ENCODE measurements around the gene RASD2.
"Not testable (repeated sequence)": the region's sequence is repeated elsewhere in the genome, so short reads cannot be mapped to it uniquely, and the experiment has no call there.

Gene RASD2, protein sequence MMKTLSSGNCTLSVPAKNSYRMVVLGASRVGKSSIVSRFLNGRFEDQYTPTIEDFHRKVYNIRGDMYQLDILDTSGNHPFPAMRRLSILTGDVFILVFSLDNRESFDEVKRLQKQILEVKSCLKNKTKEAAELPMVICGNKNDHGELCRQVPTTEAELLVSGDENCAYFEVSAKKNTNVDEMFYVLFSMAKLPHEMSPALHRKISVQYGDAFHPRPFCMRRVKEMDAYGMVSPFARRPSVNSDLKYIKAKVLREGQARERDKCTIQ

DNA sequence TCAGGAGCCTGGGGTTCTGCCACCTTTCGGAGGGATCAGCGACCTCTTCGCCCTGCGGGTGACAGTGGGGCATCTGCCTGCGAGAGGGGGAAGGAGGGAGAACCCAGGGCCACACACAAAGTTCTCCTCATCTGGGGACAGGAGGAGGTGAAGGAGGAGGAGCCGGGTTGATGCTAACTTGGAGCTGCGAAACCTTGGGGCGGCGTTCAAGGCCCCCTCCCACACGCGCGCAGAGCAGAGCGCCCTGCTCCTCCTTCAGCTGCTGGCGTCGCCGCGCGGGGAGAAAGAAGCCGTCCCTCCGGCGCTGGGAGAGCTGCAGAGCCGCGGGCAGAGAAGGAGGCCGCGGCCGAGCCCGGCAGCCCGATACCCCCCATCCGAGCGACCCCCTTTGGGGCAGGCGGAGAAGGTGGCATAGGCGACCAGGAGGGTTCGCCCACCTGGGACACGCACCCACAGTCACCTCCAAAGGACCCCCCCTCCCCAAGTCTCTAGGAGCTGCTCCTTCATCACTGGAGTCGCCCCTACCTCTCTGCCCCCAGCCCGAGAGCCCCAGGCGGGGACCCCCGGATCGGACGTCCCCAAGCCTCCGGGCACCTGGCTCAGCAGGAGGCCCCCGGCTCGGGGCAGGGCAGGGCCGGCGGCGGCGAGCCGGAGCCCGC, at the start of gene RASD2:
RASD2 (plus strand) TSS at position 237 of the 659 bp plus-strand sequence. CDS start 5,979 bp downstream, outside the sequence.
- Histone ChIP-seq H3K9ac (ENCODE audit: low read depth, low read length) (no peak within 1 kb of the TSS), H3K27me3 (ENCODE audit: insufficient read depth, low read length) (peaks cover 59% of the 10 kb centered on the region), H3K4me3 (ENCODE audit: low read length) (peak within 1 kb of the TSS; percentile 74), H3K36me3 (ENCODE audit: insufficient read depth, low read depth, low read length) (no peaks in the 10 kb centered on the region), H3K27ac (ENCODE audit: low read length) (no peak within 1 kb of the TSS), H3K9me3 (ENCODE audit: insufficient read depth, low read depth, low read length) (no peaks in the 10 kb centered on the region), H3K4me1 (ENCODE audit: insufficient read depth, low read length) (peaks cover 12% of the 10 kb centered on the region)

DNA sequence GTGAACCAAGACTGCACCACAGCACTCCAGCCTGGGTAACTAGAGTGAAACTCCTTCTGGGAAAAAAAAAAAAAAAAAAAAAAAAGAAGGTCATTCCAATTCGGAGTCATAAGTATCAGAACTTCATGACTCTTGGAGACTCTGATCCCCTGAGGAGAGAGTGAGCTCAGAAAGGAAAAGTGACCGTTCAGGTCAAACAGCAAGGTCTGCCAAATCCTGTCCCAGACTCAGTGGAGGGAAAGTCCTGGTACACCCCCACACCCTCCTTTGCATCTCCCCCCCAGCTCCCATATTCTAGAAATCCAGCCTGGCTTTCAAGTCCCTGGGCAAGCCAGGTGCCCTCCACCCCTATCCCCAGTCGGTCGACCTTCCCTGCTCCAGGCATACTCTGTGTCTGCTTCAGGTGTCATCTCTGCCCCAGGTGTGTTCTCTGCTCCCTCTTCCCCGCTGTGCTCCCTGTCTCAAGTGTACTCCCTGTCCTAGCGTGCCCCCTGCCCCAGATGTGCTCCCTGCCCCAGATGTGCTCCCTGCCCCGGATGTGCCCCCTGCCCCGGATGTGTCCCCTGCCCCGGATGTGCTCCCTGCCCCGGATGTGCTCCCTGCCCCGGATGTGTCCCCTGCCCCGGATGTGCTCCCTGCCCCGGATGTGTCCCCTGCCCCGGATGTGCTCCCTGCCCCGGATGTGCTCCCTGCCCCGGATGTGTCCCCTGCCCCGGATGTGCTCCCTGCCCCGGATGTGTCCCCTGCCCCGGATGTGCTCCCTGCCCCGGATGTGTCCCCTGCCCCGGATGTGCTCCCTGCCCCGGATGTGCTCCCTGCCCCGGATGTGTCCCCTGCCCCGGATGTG, 49.3 kb upstream of the RASD2 start:
- not testable (repeated sequence) for H3K27ac ChIP-seq (ENCODE audit: low read length); H3K4me3 ChIP-seq (ENCODE audit: low read length); H3K9ac ChIP-seq (ENCODE audit: low read depth, low read length); H3K36me3 ChIP-seq (ENCODE audit: insufficient read depth, low read depth, low read length); H3K9me3 ChIP-seq (ENCODE audit: insufficient read depth, low read depth, low read length); H3K4me1 ChIP-seq (ENCODE audit: insufficient read depth, low read length)
- peaks cover 36% of the 10 kb centered on the region for H3K27me3 ChIP-seq (ENCODE audit: insufficient read depth, low read length)

DNA sequence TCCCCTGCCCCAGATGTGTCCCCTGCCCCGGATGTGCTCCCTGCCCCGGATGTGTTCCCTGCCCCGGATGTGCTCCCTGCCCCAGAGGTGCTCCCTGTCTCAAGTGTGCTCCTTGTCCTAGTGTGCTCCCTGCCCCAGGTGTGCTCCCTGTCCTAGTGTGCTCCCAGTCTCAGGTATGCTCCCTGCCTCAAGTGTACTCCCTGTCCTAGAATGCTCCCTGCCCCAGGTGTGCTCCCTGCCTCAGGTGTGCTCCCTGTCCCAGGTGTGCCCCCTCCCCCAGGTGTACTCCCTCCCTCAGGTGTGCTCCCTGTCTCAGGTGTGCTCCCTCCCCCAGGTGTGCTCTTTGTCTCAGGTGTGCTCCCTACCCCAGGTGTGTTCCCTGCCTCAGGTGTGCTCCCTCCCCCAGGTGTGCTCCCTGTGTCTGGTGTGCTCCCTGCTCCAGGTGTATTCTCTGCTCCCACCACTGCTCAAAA, 48.7 kb upstream of the RASD2 start:
- Histone ChIP-seq H3K27me3 (ENCODE audit: insufficient read depth, low read length) (peaks cover 39% of the 10 kb centered on the region), H3K36me3 (ENCODE audit: insufficient read depth, low read depth, low read length) (no peaks in the 10 kb centered on the region), H3K4me1 (ENCODE audit: insufficient read depth, low read length) (no peaks in the 10 kb centered on the region), H3K4me3 (ENCODE audit: low read length) (no peak overlapping the region), H3K9ac (ENCODE audit: low read depth, low read length) (no peak overlapping the region), H3K27ac (ENCODE audit: low read length) (no peak overlapping the region), H3K9me3 (ENCODE audit: insufficient read depth, low read depth, low read length) (no peaks in the 10 kb centered on the region)

DNA sequence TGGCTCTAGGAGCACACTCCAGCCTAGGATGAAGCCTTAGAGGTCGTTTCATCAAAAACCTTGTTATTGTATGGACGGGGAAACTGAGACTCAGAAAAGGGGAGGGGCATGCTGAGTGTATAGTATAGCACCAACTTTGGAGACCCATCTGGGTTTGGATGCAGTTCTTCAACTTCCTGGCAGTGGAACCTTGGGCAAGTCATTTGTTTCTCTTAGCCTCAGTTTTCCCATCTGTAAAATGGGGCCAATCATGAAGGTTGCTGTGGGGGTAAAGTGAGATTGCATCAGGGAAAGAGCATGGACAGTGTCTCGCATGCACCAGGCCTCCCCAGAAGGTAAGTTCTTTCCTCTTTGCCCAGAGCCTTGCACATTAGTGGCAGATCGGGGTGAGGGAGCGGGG, 47.6 kb upstream of the RASD2 start:
- H3K27me3 ChIP-seq (ENCODE audit: insufficient read depth, low read length): peaks cover 39% of the 10 kb centered on the region
- no peak overlapping the region for H3K9ac ChIP-seq (ENCODE audit: low read depth, low read length)
- no peak overlapping the region for H3K4me3 ChIP-seq (ENCODE audit: low read length)
- no peaks in the 10 kb centered on the region for H3K9me3 ChIP-seq (ENCODE audit: insufficient read depth, low read depth, low read length)
- H3K4me1 ChIP-seq (ENCODE audit: insufficient read depth, low read length): no peaks in the 10 kb centered on the region
- H3K27ac ChIP-seq (ENCODE audit: low read length): no peak overlapping the region
- H3K36me3 ChIP-seq (ENCODE audit: insufficient read depth, low read depth, low read length): no peaks in the 10 kb centered on the region

DNA sequence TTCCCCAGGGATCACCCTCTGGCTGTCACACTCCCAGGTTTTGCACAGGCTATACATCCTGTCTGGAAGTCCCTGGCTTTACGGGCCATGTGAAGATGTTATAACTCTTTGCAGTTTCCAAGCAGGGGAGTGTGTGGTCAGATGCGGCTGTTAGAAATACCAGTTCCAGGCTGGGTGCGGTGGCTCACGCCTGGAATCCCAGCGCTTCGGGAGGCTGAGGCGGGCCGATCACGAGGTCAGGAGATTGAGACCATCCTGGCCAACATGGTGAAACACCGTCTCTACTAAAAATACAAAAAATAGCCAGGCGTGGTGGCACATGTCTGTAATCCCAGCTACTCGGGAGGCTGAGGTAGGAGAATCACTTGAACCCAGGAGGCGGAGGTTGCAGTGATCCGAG, 44.9 kb upstream of the RASD2 start:
- H3K9ac ChIP-seq (ENCODE audit: low read depth, low read length); H3K4me1 ChIP-seq (ENCODE audit: insufficient read depth, low read length); H3K4me3 ChIP-seq (ENCODE audit: low read length); H3K36me3 ChIP-seq (ENCODE audit: insufficient read depth, low read depth, low read length); H3K27ac ChIP-seq (ENCODE audit: low read length); H3K9me3 ChIP-seq (ENCODE audit: insufficient read depth, low read depth, low read length): not testable (repeated sequence)
- peaks cover 33% of the 10 kb centered on the region for H3K27me3 ChIP-seq (ENCODE audit: insufficient read depth, low read length)

DNA sequence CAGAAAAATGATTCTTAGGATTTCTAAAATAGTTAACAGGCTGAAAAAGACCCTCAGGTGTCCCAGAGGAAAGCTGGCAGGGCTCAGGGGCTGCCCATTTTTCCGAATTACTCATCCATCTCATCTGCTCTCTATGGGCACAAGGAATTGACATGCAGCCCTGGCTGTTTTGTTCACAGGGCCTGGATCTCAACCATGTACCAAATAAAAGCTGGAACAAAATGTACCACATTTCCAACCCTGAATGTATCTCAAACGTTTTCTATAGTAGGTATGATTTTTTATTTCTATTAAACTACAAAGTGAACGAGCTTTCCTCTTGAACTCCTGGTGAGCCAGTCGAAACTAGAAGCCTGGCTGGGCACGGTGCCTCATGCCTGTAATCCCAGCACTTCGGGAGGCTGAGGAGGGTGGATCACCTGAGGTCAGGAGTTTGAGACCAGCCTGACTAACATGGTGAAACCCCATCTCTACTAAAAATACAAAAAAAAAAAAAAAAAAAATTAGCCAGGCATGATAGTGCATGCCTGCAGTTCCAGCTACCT, 43.8 kb upstream of the RASD2 start:
- H3K4me1 ChIP-seq (ENCODE audit: insufficient read depth, low read length): no peaks in the 10 kb centered on the region
- H3K27me3 ChIP-seq (ENCODE audit: insufficient read depth, low read length): peaks cover 33% of the 10 kb centered on the region
- H3K9me3 ChIP-seq (ENCODE audit: insufficient read depth, low read depth, low read length): no peaks in the 10 kb centered on the region
- H3K9ac ChIP-seq (ENCODE audit: low read depth, low read length): no peak overlapping the region
- no peak overlapping the region for H3K27ac ChIP-seq (ENCODE audit: low read length)
- no peaks in the 10 kb centered on the region for H3K36me3 ChIP-seq (ENCODE audit: insufficient read depth, low read depth, low read length)
- H3K4me3 ChIP-seq (ENCODE audit: low read length): no peak overlapping the region

DNA sequence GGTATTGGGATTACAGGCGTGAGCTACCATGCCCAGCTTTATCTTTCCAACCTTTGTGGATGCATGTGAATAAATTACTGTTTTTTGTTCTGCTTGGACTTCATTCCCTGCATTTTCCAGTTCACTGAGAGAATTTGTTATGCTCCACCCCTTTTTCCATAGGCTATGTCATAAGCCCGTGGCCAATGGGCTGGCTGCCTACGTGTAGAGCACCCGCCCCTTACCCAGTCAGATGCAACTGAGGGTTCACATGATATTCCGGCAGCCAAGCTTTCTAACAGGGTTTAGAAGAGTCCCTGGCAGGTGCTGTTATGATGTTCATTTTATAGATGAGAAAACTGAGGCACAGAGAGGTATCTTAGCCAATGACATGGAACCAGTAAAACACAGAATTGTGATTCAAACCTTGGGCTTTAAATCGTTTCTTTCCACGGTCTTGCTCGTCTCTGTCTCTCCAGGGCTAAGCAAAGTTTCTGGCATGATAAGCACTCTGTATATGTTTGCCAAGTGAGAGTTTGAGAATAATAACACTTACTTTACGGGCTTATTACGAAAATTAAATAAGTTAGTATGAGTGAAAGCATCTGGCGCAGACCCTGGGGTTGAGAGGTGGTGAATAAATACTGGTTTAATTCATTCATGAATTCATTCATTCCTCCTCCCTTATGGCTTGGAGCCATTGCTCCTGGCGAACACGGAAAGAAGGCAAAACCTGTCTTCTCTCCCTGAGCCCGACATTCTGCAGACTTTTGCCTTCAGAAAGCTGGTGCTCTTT, 42.4 kb upstream of the RASD2 start:
- H3K27me3 ChIP-seq (ENCODE audit: insufficient read depth, low read length): peaks cover 21% of the 10 kb centered on the region
- H3K4me3 ChIP-seq (ENCODE audit: low read length): no peak overlapping the region
- H3K36me3 ChIP-seq (ENCODE audit: insufficient read depth, low read depth, low read length): no peaks in the 10 kb centered on the region
- no peaks in the 10 kb centered on the region for H3K9me3 ChIP-seq (ENCODE audit: insufficient read depth, low read depth, low read length)
- no peak overlapping the region for H3K27ac ChIP-seq (ENCODE audit: low read length)
- no peak overlapping the region for H3K9ac ChIP-seq (ENCODE audit: low read depth, low read length)
- no peaks in the 10 kb centered on the region for H3K4me1 ChIP-seq (ENCODE audit: insufficient read depth, low read length)

DNA sequence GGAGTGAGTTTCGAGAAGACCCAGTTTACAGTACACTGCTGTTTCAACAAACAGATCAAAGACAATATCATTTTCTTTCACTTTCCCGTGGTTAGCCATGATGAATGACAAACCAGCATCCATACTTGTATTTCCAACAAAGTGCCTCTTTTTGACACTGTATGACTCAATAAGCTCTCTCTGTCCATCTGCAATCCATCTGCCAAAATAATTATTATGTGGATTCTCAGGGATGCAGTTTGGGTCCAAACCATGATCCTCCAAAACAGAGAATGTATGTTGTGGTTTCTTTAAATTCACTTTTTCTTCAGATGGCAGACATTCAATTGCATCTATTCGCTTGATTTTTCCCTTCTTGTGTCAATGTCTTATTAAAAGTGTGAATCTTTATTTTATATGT, 37.8 kb upstream of the RASD2 start:
- no peak overlapping the region for H3K27ac ChIP-seq (ENCODE audit: low read length)
- H3K27me3 ChIP-seq (ENCODE audit: insufficient read depth, low read length): no peaks in the 10 kb centered on the region; the same call in 1 of the 2 replicates
- no peak overlapping the region for H3K4me3 ChIP-seq (ENCODE audit: low read length)

DNA sequence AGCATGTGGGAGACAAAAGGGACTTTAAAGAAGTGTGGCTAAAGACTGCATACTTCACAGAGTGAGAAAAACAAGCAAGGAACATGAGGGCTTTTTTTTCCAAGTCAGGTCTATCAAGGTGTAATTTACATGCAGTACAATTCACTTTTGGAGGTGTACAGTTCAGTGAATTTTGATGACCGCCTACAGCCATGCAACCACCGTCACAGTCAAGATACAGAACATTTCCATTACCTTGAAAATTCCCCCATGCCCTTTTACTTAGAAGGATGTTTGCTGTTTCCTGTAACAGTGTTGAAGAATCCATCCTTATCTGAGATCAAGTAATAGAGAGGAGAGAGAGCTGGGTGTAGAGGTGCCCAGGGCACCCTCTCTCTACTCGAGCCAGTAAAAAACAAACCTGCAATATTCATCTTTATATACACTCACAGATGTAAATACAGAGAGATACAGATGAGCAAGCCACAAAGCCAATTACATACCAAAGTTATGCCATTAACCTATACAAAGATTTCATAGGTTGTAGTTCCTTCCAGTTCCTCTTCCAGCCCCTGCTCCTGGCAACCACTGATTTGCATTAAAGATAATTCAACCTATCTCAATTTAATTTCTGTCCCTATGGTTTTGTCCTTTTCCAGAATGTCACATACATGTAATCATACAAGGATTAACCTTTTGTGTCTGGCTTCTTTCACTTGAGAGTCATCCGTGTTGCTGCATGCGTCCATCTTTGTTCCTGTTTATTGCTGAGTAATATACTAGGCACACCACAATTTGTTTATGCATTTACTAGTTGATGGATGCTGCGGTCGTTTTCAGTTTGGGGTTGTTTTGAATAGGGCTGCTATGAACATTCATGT, 35.0 kb upstream of the RASD2 start:
- no peak overlapping the region for H3K9ac ChIP-seq (ENCODE audit: low read depth, low read length)
- no peaks in the 10 kb centered on the region for H3K36me3 ChIP-seq (ENCODE audit: insufficient read depth, low read depth, low read length)
- no peaks in the 10 kb centered on the region for H3K27me3 ChIP-seq (ENCODE audit: insufficient read depth, low read length)
- peaks cover 9% of the 10 kb centered on the region; the same call in 1 of the 2 replicates for H3K4me1 ChIP-seq (ENCODE audit: insufficient read depth, low read length)
- no peak overlapping the region for H3K27ac ChIP-seq (ENCODE audit: low read length)
- H3K4me3 ChIP-seq (ENCODE audit: low read length): no peak overlapping the region
- no peaks in the 10 kb centered on the region for H3K9me3 ChIP-seq (ENCODE audit: insufficient read depth, low read depth, low read length)

More for the DNA sequence above, 37.8 kb upstream of the RASD2 start:
- no peaks in the 10 kb centered on the region for H3K9me3 ChIP-seq (ENCODE audit: insufficient read depth, low read depth, low read length)
- no peaks in the 10 kb centered on the region for H3K36me3 ChIP-seq (ENCODE audit: insufficient read depth, low read depth, low read length)
- H3K9ac ChIP-seq (ENCODE audit: low read depth, low read length): no peak overlapping the region
- H3K4me1 ChIP-seq (ENCODE audit: insufficient read depth, low read length): peaks cover 6% of the 10 kb centered on the region; the same call in 1 of the 2 replicates

DNA sequence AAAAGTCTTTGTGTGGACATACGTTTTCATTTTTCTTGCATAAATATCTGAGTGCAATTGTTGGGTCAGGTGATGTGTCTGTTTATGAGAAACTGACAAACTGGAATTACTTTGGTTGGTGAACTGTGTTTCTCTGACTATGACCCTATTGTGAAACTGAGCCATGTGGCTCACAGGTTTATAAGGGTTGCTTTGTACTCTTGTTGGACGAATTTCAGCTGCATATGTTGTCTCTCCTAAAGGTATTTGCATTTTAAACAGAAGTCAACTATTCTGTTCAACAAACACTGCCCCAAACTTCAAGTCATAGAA, 34.4 kb upstream of the RASD2 start:
- Histone ChIP-seq H3K4me1 (ENCODE audit: insufficient read depth, low read length) (peaks cover 9% of the 10 kb centered on the region; the same call in 1 of the 2 replicates), H3K27ac (ENCODE audit: low read length) (no peak overlapping the region)

More for the DNA sequence above, 34.4 kb upstream of the RASD2 start:
- Histone ChIP-seq H3K9me3 (ENCODE audit: insufficient read depth, low read depth, low read length) (no peaks in the 10 kb centered on the region), H3K4me3 (ENCODE audit: low read length) (no peak overlapping the region), H3K9ac (ENCODE audit: low read depth, low read length) (no peak overlapping the region), H3K27me3 (ENCODE audit: insufficient read depth, low read length) (no peaks in the 10 kb centered on the region), H3K36me3 (ENCODE audit: insufficient read depth, low read depth, low read length) (no peaks in the 10 kb centered on the region)
